ENCODE results near the gene TRHDE. TPM values are rescaled to one million over a fixed set of nuclear protein-coding genes. Genes with fewer than 3 reads are reported as not detected.

The TRHDE gene
- total and polyA plus RNA-seq, 2 of the 13 experiments (the other 11 are each of a cell fraction or from before 2014, with no cell fraction given): not detected

GRCh38 chr12:72543777-72544467, 271.8 kb downstream of the TRHDE start:
- Histone ChIP-seq H3K4me2 (ENCODE audit: low read depth, low read length) (no peak overlapping the region), H3K79me2 (ENCODE audit: insufficient read depth, low read length) (no peaks in the 10 kb centered on the region), H4K20me1 (ENCODE audit: insufficient read depth, low read length) (no peaks in the 10 kb centered on the region), H3K9ac (ENCODE audit: insufficient read depth, low read depth, low read length) (no peak overlapping the region), H3K4me1 (ENCODE audit: insufficient read depth, low read length) (no peaks in the 10 kb centered on the region), H3K27me3 (ENCODE audit: control insufficient read depth in 1 of 2, insufficient read depth in 2 of 2, low read length in 2 of 2) (no peaks in the 10 kb centered on the region), H3K27ac (ENCODE audit: extremely low read length, insufficient read depth, low read length) (no peak overlapping the region), H3K4me3 (replicated peaks in 1 of 3; ENCODE audit: insufficient read depth in 1 of 3, low read depth in 2 of 3, low read length in 3 of 3) (no peak overlapping the region), H2AFZ (ENCODE audit: low read length) (no peak overlapping the region), H3K9me3 (ENCODE audit: low read length) (no peaks in the 10 kb centered on the region), H3K36me3 (replicated peaks in 1 of 2; ENCODE audit: control insufficient read depth in 1 of 2, insufficient read depth in 2 of 2, low read length in 2 of 2) (no peaks in the 10 kb centered on the region)
- 0% methylated on average over 2 of the region's 2 CpGs for WGBS (ENCODE audit: low lambda C conversion rate)
- POLR2A ChIA-PET: no interaction called here
- DNase-seq (ENCODE audit: low spot score): no peak
- CTCF ChIA-PET (ENCODE audit: low intra/inter-chr PET ratio, low total read pairs): no interaction called here
- BruUV-seq (replicated peaks): no TSS peak
- TF ChIP-seq SP4 (CRISPR knock-in tag; IDR thresholded peaks at IDR 0.05): no peak
- TF ChIP-seq ZNF547 (CRISPR knock-in tag; IDR thresholded peaks at IDR 0.05): no peak
- TF ChIP-seq, protein P1, sequence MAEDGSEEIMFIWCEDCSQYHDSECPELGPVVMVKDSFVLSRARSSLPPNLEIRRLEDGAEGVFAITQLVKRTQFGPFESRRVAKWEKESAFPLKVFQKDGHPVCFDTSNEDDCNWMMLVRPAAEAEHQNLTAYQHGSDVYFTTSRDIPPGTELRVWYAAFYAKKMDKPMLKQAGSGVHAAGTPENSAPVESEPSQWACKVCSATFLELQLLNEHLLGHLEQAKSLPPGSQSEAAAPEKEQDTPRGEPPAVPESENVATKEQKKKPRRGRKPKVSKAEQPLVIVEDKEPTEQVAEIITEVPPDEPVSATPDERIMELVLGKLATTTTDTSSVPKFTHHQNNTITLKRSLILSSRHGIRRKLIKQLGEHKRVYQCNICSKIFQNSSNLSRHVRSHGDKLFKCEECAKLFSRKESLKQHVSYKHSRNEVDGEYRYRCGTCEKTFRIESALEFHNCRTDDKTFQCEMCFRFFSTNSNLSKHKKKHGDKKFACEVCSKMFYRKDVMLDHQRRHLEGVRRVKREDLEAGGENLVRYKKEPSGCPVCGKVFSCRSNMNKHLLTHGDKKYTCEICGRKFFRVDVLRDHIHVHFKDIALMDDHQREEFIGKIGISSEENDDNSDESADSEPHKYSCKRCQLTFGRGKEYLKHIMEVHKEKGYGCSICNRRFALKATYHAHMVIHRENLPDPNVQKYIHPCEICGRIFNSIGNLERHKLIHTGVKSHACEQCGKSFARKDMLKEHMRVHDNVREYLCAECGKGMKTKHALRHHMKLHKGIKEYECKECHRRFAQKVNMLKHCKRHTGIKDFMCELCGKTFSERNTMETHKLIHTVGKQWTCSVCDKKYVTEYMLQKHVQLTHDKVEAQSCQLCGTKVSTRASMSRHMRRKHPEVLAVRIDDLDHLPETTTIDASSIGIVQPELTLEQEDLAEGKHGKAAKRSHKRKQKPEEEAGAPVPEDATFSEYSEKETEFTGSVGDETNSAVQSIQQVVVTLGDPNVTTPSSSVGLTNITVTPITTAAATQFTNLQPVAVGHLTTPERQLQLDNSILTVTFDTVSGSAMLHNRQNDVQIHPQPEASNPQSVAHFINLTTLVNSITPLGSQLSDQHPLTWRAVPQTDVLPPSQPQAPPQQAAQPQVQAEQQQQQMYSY (CRISPR knock-in tag; IDR thresholded peaks at IDR 0.05): no peak
- no peak for TF ChIP-seq ZNF275 (CRISPR knock-in tag; IDR thresholded peaks at IDR 0.05; ENCODE audit: borderline replicate concordance)
- no peak for TF ChIP-seq DBP (CRISPR knock-in tag; IDR thresholded peaks at IDR 0.05; ENCODE audit: not compliant biosample characterization)
- TF ChIP-seq ZNF234 (CRISPR knock-in tag; conservative IDR thresholded peaks at IDR 0.05): no peak
- TF ChIP-seq ZNF432 (CRISPR knock-in tag; IDR thresholded peaks at IDR 0.05; ENCODE audit: borderline replicate concordance): no peak
- no peak for TF ChIP-seq ZNF496 (CRISPR knock-in tag; IDR thresholded peaks at IDR 0.05; ENCODE audit: insufficient replicate concordance)
- no peak for TF ChIP-seq GTF2F1 (IDR thresholded peaks at IDR 0.05; ENCODE audit: low read length)
- TF ChIP-seq ZNF326 (CRISPR knock-in tag; IDR thresholded peaks at IDR 0.05; ENCODE audit: borderline replicate concordance): no peak
- TF ChIP-seq CERS6 (CRISPR knock-in tag; IDR thresholded peaks at IDR 0.05): no peak
- TF ChIP-seq U2AF2 (IDR thresholded peaks at IDR 0.05; ENCODE audit: low read depth, low read length): no peak
- TF ChIP-seq RFXAP (CRISPR knock-in tag; IDR thresholded peaks at IDR 0.05; ENCODE audit: borderline replicate concordance): no peak
- TF ChIP-seq, protein P2, sequence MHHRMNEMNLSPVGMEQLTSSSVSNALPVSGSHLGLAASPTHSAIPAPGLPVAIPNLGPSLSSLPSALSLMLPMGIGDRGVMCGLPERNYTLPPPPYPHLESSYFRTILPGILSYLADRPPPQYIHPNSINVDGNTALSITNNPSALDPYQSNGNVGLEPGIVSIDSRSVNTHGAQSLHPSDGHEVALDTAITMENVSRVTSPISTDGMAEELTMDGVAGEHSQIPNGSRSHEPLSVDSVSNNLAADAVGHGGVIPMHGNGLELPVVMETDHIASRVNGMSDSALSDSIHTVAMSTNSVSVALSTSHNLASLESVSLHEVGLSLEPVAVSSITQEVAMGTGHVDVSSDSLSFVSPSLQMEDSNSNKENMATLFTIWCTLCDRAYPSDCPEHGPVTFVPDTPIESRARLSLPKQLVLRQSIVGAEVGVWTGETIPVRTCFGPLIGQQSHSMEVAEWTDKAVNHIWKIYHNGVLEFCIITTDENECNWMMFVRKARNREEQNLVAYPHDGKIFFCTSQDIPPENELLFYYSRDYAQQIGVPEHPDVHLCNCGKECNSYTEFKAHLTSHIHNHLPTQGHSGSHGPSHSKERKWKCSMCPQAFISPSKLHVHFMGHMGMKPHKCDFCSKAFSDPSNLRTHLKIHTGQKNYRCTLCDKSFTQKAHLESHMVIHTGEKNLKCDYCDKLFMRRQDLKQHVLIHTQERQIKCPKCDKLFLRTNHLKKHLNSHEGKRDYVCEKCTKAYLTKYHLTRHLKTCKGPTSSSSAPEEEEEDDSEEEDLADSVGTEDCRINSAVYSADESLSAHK (CRISPR knock-in tag; IDR thresholded peaks at IDR 0.05; ENCODE audit: borderline replicate concordance): no peak
- ATAC-seq: no peak
- in situ Hi-C loops (cut with HindIII; ENCODE audit: extremely low pct_ligation_motif_present, low pct_unique_long_range_greater_than_20kb) (no loop called here), intact Hi-C loops (cut with micrococcal nuclease; ENCODE audit: unreplicated experiment) (no loop called here)
- FAIRE-seq: no peak
